HL-60 (cell line): ENCODE results near the gene SLC9A7.

Experiments
- DNase-seq, 2 experiments: peaks; one replicate each; pipeline ENCODE4 v3.0.0-alpha.2; 2010 to 2020; ENCODE audit warnings: low read depth in 1 of 2, low spot score in 1 of 2
- H3K27ac ChIP-seq: fragments of 250-450 bp; sonication (Bioruptor Pico); replicated peaks from 2 replicates; pipeline ENCODE4 v1.5.1; 2020; ENCODE audit warnings: mild to moderate bottlenecking, moderate library complexity
- H3K27me3 ChIP-seq: fragments of 250-450 bp; sonication (Bioruptor Pico); 2 replicates; pipeline ENCODE4 v1.5.1; 2021; ENCODE audit warnings: mild to moderate bottlenecking, moderate library complexity; ENCODE audit not compliant: insufficient read depth, poor library complexity, severe bottlenecking
- H3K4me3 ChIP-seq: replicated peaks from 2 replicates; pipeline ENCODE4 v1.5.1; 2011; ENCODE audit warnings: mild to moderate bottlenecking, control low read depth, low read length; ENCODE audit not compliant: insufficient read depth
- CTCF ChIP-seq: IDR thresholded peaks from one replicate; pipeline ENCODE4 v1.5.1; 2011; ENCODE audit warnings: low read length, control low read depth, inconsistent platforms; ENCODE audit not compliant: insufficient read depth
- GABPA ChIP-seq: IDR thresholded peaks from 2 replicates; pipeline ENCODE4 v1.6.1; 2012; ENCODE audit warnings: low read depth
- POLR2AphosphoS5 ChIP-seq: IDR thresholded peaks from 2 replicates; pipeline ENCODE4 v1.6.1; 2012; ENCODE audit warnings: low read depth
- REST ChIP-seq: IDR thresholded peaks from 2 replicates; pipeline ENCODE4 v1.6.1; 2012; ENCODE audit warnings: low read depth; ENCODE audit not compliant: insufficient replicate concordance
- SPI1 ChIP-seq: IDR thresholded peaks from 2 replicates; pipeline ENCODE4 v1.6.1; 2012; ENCODE audit warnings: low read depth, mild to moderate bottlenecking, borderline replicate concordance

The SLC9A7 gene

GRCh38 chrX:46621572-46621971 lies 137.3 kb downstream of the SLC9A7 start:
- no peak for DNase-seq
- H3K27ac ChIP-seq = no peak overlapping the region

GRCh38 chrX:46620505-46620904 lies 138.4 kb downstream of the SLC9A7 start:
- Histone ChIP-seq H3K4me3 (no peak overlapping the region), H3K27ac (no peak overlapping the region), H3K27me3 (no peaks in the 10 kb centered on the region)
- DNase-seq = peak in 1 of 2 experiments; percentile 63
- no peak for TF ChIP-seq CTCF
- TF ChIP-seq REST = no peak
- no peak for TF ChIP-seq GABPA
- no peak for TF ChIP-seq POLR2AphosphoS5
- no peak for TF ChIP-seq SPI1

More at GRCh38 chrX:46621572-46621971, 137.3 kb downstream of the SLC9A7 start:
- no peak overlapping the region for H3K4me3 ChIP-seq
- H3K27me3 ChIP-seq = no peaks in the 10 kb centered on the region
- TF ChIP-seq GABPA (no peak), SPI1 (no peak), REST (no peak)

GRCh38 chrX:46618947-46619346 lies 140.0 kb downstream of the SLC9A7 start:
- Histone ChIP-seq H3K27me3 (no peaks in the 10 kb centered on the region), H3K27ac (no peak overlapping the region), H3K4me3 (no peak overlapping the region)
- TF ChIP-seq GABPA = no peak
- TF ChIP-seq POLR2AphosphoS5 = no peak
- no peak for DNase-seq

- Histone ChIP-seq H3K4me3 (no peak overlapping the region), H3K27ac (no peak overlapping the region), H3K27me3 (no peaks in the 10 kb centered on the region)
- DNase-seq = no peak
- no peak for TF ChIP-seq GABPA
- no peak for TF ChIP-seq CTCF
- TF ChIP-seq POLR2AphosphoS5 = no peak
- no peak for TF ChIP-seq SPI1
- no peak for TF ChIP-seq REST
Measured at GRCh38 chrX:46617906-46618305, 141.0 kb downstream of the SLC9A7 start.
